K562 (cell line): Measurements from ENCODE around the gene MYH7. TPM values are rescaled to one million over a fixed set of nuclear protein-coding genes. Genes with fewer than 3 reads are reported as not detected.
A peak's percentile ranks its signal among the peaks of the same experiment; 100 is the strongest.

Experiments
- CGGBP1 ChIP-seq: fragments of 250-450 bp; sonication (Bioruptor Pico); IDR thresholded peaks from 2 replicates; pipeline ENCODE4 v1.9.0; 2021; ENCODE audit warnings: mild to moderate bottlenecking
- E2F1 ChIP-seq: sonication (generic); formaldehyde crosslinking; IDR thresholded peaks from 2 replicates; pipeline ENCODE4 v1.8.1; 2023; ENCODE audit warnings: mild to moderate bottlenecking, missing genetic modification reagents, moderate library complexity
- ELF1 ChIP-seq: fragments of 200-800 bp; sonication (Bioruptor generic); IDR thresholded peaks from 2 replicates; pipeline ENCODE4 v1.6.1; 2016; ENCODE audit warnings: missing genetic modification characterization, missing compliant biosample characterization
- HMBOX1 ChIP-seq: sonication (generic); IDR thresholded peaks from 2 replicates; pipeline ENCODE4 v1.6.1; 2016
- PCBP2 ChIP-seq: fragments of 200-400 bp; formaldehyde crosslinking; IDR thresholded peaks from 2 replicates; pipeline ENCODE4 v1.6.1; 2018; ENCODE audit warnings: low read length, low read depth, mild to moderate bottlenecking, moderate library complexity; ENCODE audit not compliant: poor library complexity, severe bottlenecking
- PREB ChIP-seq: sonication (generic); formaldehyde crosslinking; IDR thresholded peaks from 2 replicates; pipeline ENCODE4 v1.8.1; 2023; ENCODE audit warnings: mild to moderate bottlenecking, missing genetic modification reagents
- RAD21 ChIP-seq, 2 experiments: fragments of 250-450 bp in 1 of 2; fragments of 450-650 bp in 1 of 2; sonication (Bioruptor Pico) in 1 of 2; formaldehyde crosslinking in 1 of 2; IDR thresholded peaks in 1 of 2; conservative IDR thresholded peaks in 1 of 2; 2 replicates each; pipeline versions ENCODE4 v1.4.0 to v1.8.0; 2020 to 2022; ENCODE audit warnings: mild to moderate bottlenecking in 2 of 2, moderate library complexity in 1 of 2
- RB1 ChIP-seq: fragments of 450-650 bp; IDR thresholded peaks from 2 replicates; pipeline ENCODE4 v1.6.1; 2017; ENCODE audit warnings: low read depth, mild to moderate bottlenecking
- RBM34 ChIP-seq: fragments of 200-400 bp; formaldehyde crosslinking; IDR thresholded peaks from 2 replicates; pipeline ENCODE4 v1.6.1; 2018; ENCODE audit warnings: low read length, borderline replicate concordance; ENCODE audit not compliant: insufficient read depth
- TAF1 ChIP-seq: IDR thresholded peaks from 2 replicates; pipeline ENCODE4 v1.6.1; 2011; ENCODE audit warnings: mild to moderate bottlenecking, low read length, moderate library complexity; ENCODE audit not compliant: insufficient read depth, control insufficient read depth, severe bottlenecking; ENCODE audit errors: extremely low read depth
- THRAP3 ChIP-seq: fragments of 450-650 bp; IDR thresholded peaks from 2 replicates; pipeline ENCODE4 v1.6.1; 2016; ENCODE audit warnings: mild to moderate bottlenecking, inconsistent platforms, borderline replicate concordance
- ZBTB2 ChIP-seq: fragments of 450-650 bp; IDR thresholded peaks from 2 replicates; pipeline ENCODE4 v1.6.1; 2016; ENCODE audit warnings: antibody characterized with exemption
- ZFP30 ChIP-seq: fragments of 250-450 bp; sonication (Bioruptor Pico); IDR thresholded peaks from 2 replicates; pipeline ENCODE4 v1.8.0; 2022; ENCODE audit warnings: moderate library complexity, mild to moderate bottlenecking, inconsistent platforms, borderline replicate concordance
- ZNF274 ChIP-seq: IDR thresholded peaks from 2 replicates; pipeline ENCODE4 v1.6.1; 2011; ENCODE audit warnings: low read depth, mild to moderate bottlenecking, low read length, moderate library complexity, borderline replicate concordance
- ZNF354B ChIP-seq: fragments of 250-450 bp; sonication (Bioruptor Pico); IDR thresholded peaks from 2 replicates; pipeline ENCODE4 v1.4.0; 2020
- ZNF449 ChIP-seq: fragments of 250-450 bp; sonication (Bioruptor Pico); IDR thresholded peaks from 2 replicates; pipeline ENCODE4 v1.8.0; 2022; ENCODE audit warnings: moderate library complexity, mild to moderate bottlenecking, inconsistent platforms
- ZNF551 ChIP-seq: fragments of 250-450 bp; sonication (Bioruptor Pico); IDR thresholded peaks from 2 replicates; pipeline ENCODE4 v1.5.0; 2021; ENCODE audit warnings: mild to moderate bottlenecking, moderate library complexity
- ZNF655 ChIP-seq: fragments of 250-450 bp; sonication (Bioruptor Pico); IDR thresholded peaks from 2 replicates; pipeline ENCODE4 v1.5.0; 2021
- ZNF830 ChIP-seq: fragments of 250-450 bp; sonication (Bioruptor Pico); IDR thresholded peaks from 2 replicates; pipeline ENCODE4 v1.5.0; 2021; ENCODE audit warnings: mild to moderate bottlenecking
- polyA plus RNA-seq, 8 experiments: library from polyadenylated mRNA; depleted of rRNA in 4 of 8; stranded (reverse) in 5 of 8; unstranded in 3 of 8; fragments of >200 nt; fragmentation: Nextera tagmentation in 2 of 8; fragmentation: Illumina TruSeq in 1 of 8; extraction: Ambion mirVana in 2 of 8; extraction: Trizol in 1 of 8; gene quantifications; 2 replicates each; pipeline versions ENCODE4 v1.2.1 to v1.2.3, GENCODE V29; 2011 to 2014; ENCODE audit warnings: inconsistent platforms in 1 of 8, missing spikeins in 1 of 8
- total RNA-seq, 7 experiments: library from RNA; depleted of rRNA in 6 of 7; stranded (reverse); fragments of >200 nt in 6 of 7; fragmentation: Illumina TruSeq in 2 of 7; extraction: Trizol in 2 of 7; gene quantifications; 2 replicates each; pipeline versions ENCODE4 v1.2.1 to v1.2.3, GENCODE V29; 2011 to 2021; ENCODE audit warnings: low replicate concordance in 1 of 7

Gene MYH7
- total and polyA plus RNA-seq, 9 of the 15 experiments (the other 6 are each of a cell fraction or from before 2014, with no cell fraction given) = not detected

GRCh38 chr14:23469127-23469905, 33.9 kb upstream of the MYH7 start, which contains the start of gene NGDN (continued):
- TF ChIP-seq E2F1 (CRISPR knock-in tag) (no peak), ELF1 (peak; percentile 76), HMBOX1 (no peak), ZNF449 (CRISPR knock-in tag) (no peak), ZNF354B (CRISPR knock-in tag) (no peak), ZNF655 (no peak), ZNF551 (CRISPR knock-in tag) (no peak), ZFP30 (no peak), RAD21 (CRISPR knock-in tag; conservative IDR thresholded peaks at IDR 0.05 in 1 of 2, IDR thresholded peaks at IDR 0.05 in 1 of 2) (peak in 1 of 2 experiments; percentile 52; a peak in 2 of 4 replicates), PCBP2 (no peak), ZNF830 (0 out of 2 replicates have a peak, but pooled peaks have one; percentile 47), RB1 (no peak), ZBTB2 (no peak), ZNF274 (no peak), THRAP3 (no peak; the same call in 1 of the 2 replicates), RBM34 (no peak), TAF1 (peak; percentile 69), PREB (CRISPR knock-in tag) (no peak), CGGBP1 (CRISPR knock-in tag) (no peak)
